Calu3 (cell line): ENCODE measurements around the gene PRRG1. TPM values are rescaled to one million over a fixed set of nuclear protein-coding genes. Genes with fewer than 3 reads are reported as not detected.
"Not testable (repeated sequence)": the region's sequence is repeated elsewhere in the genome, so short reads cannot be mapped to it uniquely, and the experiment has no call there.

ENCODE experiments used
- BruUV-seq: library from RNA; stranded (reverse); fragments of 400-500 nt; replicated peaks from 2 replicates; lab custom pipeline; 2021; lab: Mats Ljungman, UMichigan
- CTCF ChIA-PET: fragments of 300-600 bp; sonication (Branson Sonifier 250); formaldehyde crosslinking; loops from one replicate; lab custom pipeline; 2022; ENCODE audit warnings: antibody characterized with exemption; lab: Charles Lee
- DNase-seq: peaks from one replicate; pipeline ENCODE4 v3.0.0; 2022
- H3K27ac Mint-ChIP-seq: one replicate; pipeline ENCODE4 v1.8.0; 2022; ENCODE audit warnings: mixed read lengths; ENCODE audit not compliant: unreplicated experiment
- H3K27me3 Mint-ChIP-seq: one replicate; pipeline ENCODE4 v1.8.0; 2022; ENCODE audit warnings: mixed read lengths; ENCODE audit not compliant: unreplicated experiment
- H3K36me3 Mint-ChIP-seq: one replicate; pipeline ENCODE4 v1.8.0; 2022; ENCODE audit warnings: mild to moderate bottlenecking, moderate library complexity, mixed read lengths; ENCODE audit not compliant: insufficient read depth, unreplicated experiment
- H3K4me1 Mint-ChIP-seq: one replicate; pipeline ENCODE4 v1.8.0; 2022; ENCODE audit warnings: mild to moderate bottlenecking, low read depth, mixed read lengths; ENCODE audit not compliant: unreplicated experiment
- H3K4me3 Mint-ChIP-seq: one replicate; pipeline ENCODE4 v1.8.0; 2022; ENCODE audit warnings: mild to moderate bottlenecking, low read depth, moderate library complexity, mixed read lengths; ENCODE audit not compliant: unreplicated experiment
- H3K9me3 Mint-ChIP-seq: one replicate; pipeline ENCODE4 v1.8.0; 2022; ENCODE audit warnings: low read depth, mixed read lengths; ENCODE audit not compliant: unreplicated experiment
- intact Hi-C: fragments of 100-400 bp; cut with micrococcal nuclease; formaldehyde crosslinking; loops from one replicate; pipeline ENCODE4 v1.10.0; 2022; ENCODE audit not compliant: unreplicated experiment
- total RNA-seq: library from RNA; stranded (reverse); gene quantifications from 2 replicates; pipeline ENCODE4 v1.2.3, GENCODE V29; 2022
- TF ChIP-seq, protein P1 (sequence below): fragments of 200-600 bp; IDR thresholded peaks from one replicate; pipeline ENCODE4 v1.8.0; 2022; ENCODE audit warnings: antibody characterized with exemption; ENCODE audit not compliant: unreplicated experiment

The PRRG1 gene
- total RNA-seq, 1 experiment from 2014 or later: 26.1 TPM

GRCh38 chrX:37476571-37477170 lies 127.5 kb downstream of the PRRG1 start:
- H3K4me3 Mint-ChIP-seq: no peak overlapping the region
- peaks cover 9% of the 10 kb centered on the region for H3K36me3 Mint-ChIP-seq
- DNase-seq: no peak
- H3K27me3 Mint-ChIP-seq: no peaks in the 10 kb centered on the region
- no peaks in the 10 kb centered on the region for H3K9me3 Mint-ChIP-seq
- CTCF ChIA-PET: no interaction called here
- intact Hi-C loops: no loop called here
- H3K4me1 Mint-ChIP-seq: peaks cover 28% of the 10 kb centered on the region
- TF ChIP-seq, protein P1, sequence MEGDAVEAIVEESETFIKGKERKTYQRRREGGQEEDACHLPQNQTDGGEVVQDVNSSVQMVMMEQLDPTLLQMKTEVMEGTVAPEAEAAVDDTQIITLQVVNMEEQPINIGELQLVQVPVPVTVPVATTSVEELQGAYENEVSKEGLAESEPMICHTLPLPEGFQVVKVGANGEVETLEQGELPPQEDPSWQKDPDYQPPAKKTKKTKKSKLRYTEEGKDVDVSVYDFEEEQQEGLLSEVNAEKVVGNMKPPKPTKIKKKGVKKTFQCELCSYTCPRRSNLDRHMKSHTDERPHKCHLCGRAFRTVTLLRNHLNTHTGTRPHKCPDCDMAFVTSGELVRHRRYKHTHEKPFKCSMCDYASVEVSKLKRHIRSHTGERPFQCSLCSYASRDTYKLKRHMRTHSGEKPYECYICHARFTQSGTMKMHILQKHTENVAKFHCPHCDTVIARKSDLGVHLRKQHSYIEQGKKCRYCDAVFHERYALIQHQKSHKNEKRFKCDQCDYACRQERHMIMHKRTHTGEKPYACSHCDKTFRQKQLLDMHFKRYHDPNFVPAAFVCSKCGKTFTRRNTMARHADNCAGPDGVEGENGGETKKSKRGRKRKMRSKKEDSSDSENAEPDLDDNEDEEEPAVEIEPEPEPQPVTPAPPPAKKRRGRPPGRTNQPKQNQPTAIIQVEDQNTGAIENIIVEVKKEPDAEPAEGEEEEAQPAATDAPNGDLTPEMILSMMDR: no peak
- no peak overlapping the region for H3K27ac Mint-ChIP-seq
- BruUV-seq: no TSS peak

GRCh38 chrX:37484335-37484734 lies 135.2 kb downstream of the PRRG1 start:
- H3K36me3 Mint-ChIP-seq, intact Hi-C loops, H3K4me1 Mint-ChIP-seq, CTCF ChIA-PET, H3K9me3 Mint-ChIP-seq, BruUV-seq, H3K27me3 Mint-ChIP-seq, H3K4me3 Mint-ChIP-seq: not testable (repeated sequence)
- DNase-seq: peak; percentile 11
- peak overlapping the region; percentile 66 for H3K27ac Mint-ChIP-seq

GRCh38 chrX:37485429-37485828 lies 136.3 kb downstream of the PRRG1 start:
- H3K36me3 Mint-ChIP-seq: peaks cover 4% of the 10 kb centered on the region
- DNase-seq: no peak
- no peaks in the 10 kb centered on the region for H3K27me3 Mint-ChIP-seq
- CTCF ChIA-PET: no interaction called here
- peaks cover 2% of the 10 kb centered on the region for H3K9me3 Mint-ChIP-seq
- no TSS peak for BruUV-seq
- intact Hi-C loops: no loop called here
- TF ChIP-seq, protein P1: no peak
- H3K4me3 Mint-ChIP-seq: no peak overlapping the region
- H3K4me1 Mint-ChIP-seq: peaks cover 9% of the 10 kb centered on the region
- H3K27ac Mint-ChIP-seq: no peak overlapping the region

DNA sequence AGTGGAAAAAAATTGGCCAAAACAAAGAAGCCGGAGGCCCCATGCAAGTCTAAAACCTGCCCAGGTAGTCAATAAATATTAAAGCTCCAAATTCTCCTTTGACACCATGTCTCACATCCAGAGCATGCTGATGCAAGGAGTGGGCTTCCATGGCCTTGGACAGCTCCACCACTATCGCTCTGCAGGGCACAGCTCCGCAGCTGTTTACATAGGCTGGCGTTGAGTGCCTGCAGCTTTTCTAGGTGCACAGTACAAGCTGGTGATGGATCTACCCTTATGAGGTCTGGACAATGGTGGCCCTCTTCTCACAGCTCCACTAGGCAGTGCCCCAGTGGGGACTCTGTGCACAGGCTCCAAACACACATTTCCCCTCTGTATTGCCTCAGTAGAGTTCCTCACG lies 138.1 kb downstream of the PRRG1 start:
- Mint-ChIP-seq H3K27ac (no peak overlapping the region), H3K4me1 (peaks cover 9% of the 10 kb centered on the region), H3K27me3 (no peaks in the 10 kb centered on the region), H3K4me3 (no peak overlapping the region), H3K9me3 (peaks cover 2% of the 10 kb centered on the region), H3K36me3 (peaks cover 4% of the 10 kb centered on the region)
- no TSS peak for BruUV-seq
- intact Hi-C loops: no loop called here
- TF ChIP-seq, protein P1: no peak
- no peak for DNase-seq
- CTCF ChIA-PET: no interaction called here

- CTCF ChIA-PET: no interaction called here
- peaks cover 3% of the 10 kb centered on the region for H3K9me3 Mint-ChIP-seq
- no TSS peak for BruUV-seq
- H3K27me3 Mint-ChIP-seq: no peaks in the 10 kb centered on the region
- H3K27ac Mint-ChIP-seq: no peak overlapping the region
- peaks cover 4% of the 10 kb centered on the region for H3K36me3 Mint-ChIP-seq
- no peak overlapping the region for H3K4me3 Mint-ChIP-seq
- no peak for DNase-seq
- TF ChIP-seq, protein P1: no peak
- intact Hi-C loops: no loop called here
- H3K4me1 Mint-ChIP-seq: peaks cover 9% of the 10 kb centered on the region
These were observed 139.2 kb downstream of the PRRG1 start for GRCh38 chrX:37488323-37488722.
